KOPT-K1 (cell line): Measurements from ENCODE around the gene NDUFB10.
"Not testable (repeated sequence)": the region's sequence is repeated elsewhere in the genome, so short reads cannot be mapped to it uniquely, and the experiment has no call there.

Source experiments
- H3K27ac ChIP-seq: fragments of 200-600 bp; sonication (generic); 2 replicates; pipeline ENCODE4 v1.5.1; 2016; ENCODE audit warnings: antibody characterized with exemption, mild to moderate bottlenecking, low read depth, low read length; ENCODE audit not compliant: poor library complexity, severe bottlenecking
- H3K36me3 ChIP-seq: fragments of 200-600 bp; sonication (generic); 2 replicates; pipeline ENCODE4 v1.5.1; 2017; ENCODE audit warnings: antibody characterized with exemption, mild to moderate bottlenecking, low read length, moderate library complexity; ENCODE audit not compliant: insufficient read depth
- H3K9me3 ChIP-seq: fragments of 200-600 bp; sonication (generic); 2 replicates; pipeline ENCODE4 v1.5.1; 2017; ENCODE audit warnings: antibody characterized with exemption, low read length, mild to moderate bottlenecking; ENCODE audit not compliant: insufficient read depth, poor library complexity, severe bottlenecking

NDUFB10 gene

GRCh38 chr16:1950559-1950958 is 8.8 kb upstream of the NDUFB10 start:
- H3K36me3 ChIP-seq = no peaks in the 10 kb centered on the region
- no peaks in the 10 kb centered on the region for H3K9me3 ChIP-seq
- H3K27ac ChIP-seq = no peak overlapping the region

GRCh38 chr16:1953734-1954133 is 5.6 kb upstream of the NDUFB10 start:
- no peak overlapping the region for H3K27ac ChIP-seq
- H3K36me3 ChIP-seq = no peaks in the 10 kb centered on the region
- no peaks in the 10 kb centered on the region for H3K9me3 ChIP-seq

GRCh38 chr16:1957434-1958142 is 1.8 kb upstream of the NDUFB10 start:
- H3K9me3 ChIP-seq, H3K27ac ChIP-seq: not testable (repeated sequence)
- peaks cover 20% of the 10 kb centered on the region for H3K36me3 ChIP-seq

GRCh38 chr16:1958143-1958491 is 1.2 kb upstream of the NDUFB10 start:
- peaks cover 25% of the 10 kb centered on the region for H3K36me3 ChIP-seq
- not testable (repeated sequence) for H3K9me3 ChIP-seq, H3K27ac ChIP-seq

GRCh38 chr16:1958715-1959268 is 546 bp upstream of the NDUFB10 start:
- peak overlapping the region; percentile 88 for H3K27ac ChIP-seq
- H3K36me3 ChIP-seq = peaks cover 32% of the 10 kb centered on the region
- no peaks in the 10 kb centered on the region for H3K9me3 ChIP-seq

- Histone ChIP-seq H3K9me3 (no peaks in the 10 kb centered on the region), H3K36me3 (peaks cover 35% of the 10 kb centered on the region), H3K27ac (peak overlapping the region; percentile 88)
Observed at GRCh38 chr16:1960665-1961630, 1.6 kb downstream of the NDUFB10 start.

GRCh38 chr16:1961651-1962067 is 2.3 kb downstream of the NDUFB10 start:
- no peak overlapping the region for H3K27ac ChIP-seq
- H3K36me3 ChIP-seq = peaks cover 35% of the 10 kb centered on the region
- H3K9me3 ChIP-seq = no peaks in the 10 kb centered on the region

GRCh38 chr16:1962161-1963153 is 3.1 kb downstream of the NDUFB10 start:
- H3K27ac ChIP-seq, H3K9me3 ChIP-seq: not testable (repeated sequence)
- H3K36me3 ChIP-seq = peaks cover 35% of the 10 kb centered on the region

- Histone ChIP-seq H3K36me3 (peaks cover 35% of the 10 kb centered on the region), H3K27ac (peak overlapping the region; percentile 81), H3K9me3 (no peaks in the 10 kb centered on the region)
Observed at GRCh38 chr16:1963806-1964505, 4.6 kb downstream of the NDUFB10 start.

- Histone ChIP-seq H3K9me3 (no peaks in the 10 kb centered on the region), H3K27ac (peak within 1 kb of the TSS; percentile 81), H3K36me3 (peaks cover 35% of the 10 kb centered on the region)
Observed at GRCh38 chr16:1964506-1965395, 5.4 kb downstream of the NDUFB10 start, which contains the start of gene RPS2. Gene RPS2 (minus strand): TSS chr16:1964826. CDS start chr16:1964625, 201 bp downstream.

- Histone ChIP-seq H3K27ac (peak overlapping the region; percentile 81), H3K9me3 (no peaks in the 10 kb centered on the region), H3K36me3 (peaks cover 35% of the 10 kb centered on the region)
Observed at GRCh38 chr16:1965396-1966001, 6.2 kb downstream of the NDUFB10 start.

- H3K36me3 ChIP-seq = peaks cover 27% of the 10 kb centered on the region
- no peaks in the 10 kb centered on the region for H3K9me3 ChIP-seq
- H3K27ac ChIP-seq = peak within 1 kb of the TSS; percentile 81
Observed at GRCh38 chr16:1966460-1966859, 7.1 kb downstream of the NDUFB10 start, which contains the start of gene RNF151. Gene RNF151 (plus strand): TSS chr16:1966856. CDS start chr16:1966882, 26 bp downstream.
